HCT116 (cell line): ENCODE measurements around the gene LDLRAD4. TPM values are rescaled to one million over a fixed set of nuclear protein-coding genes. Genes with fewer than 3 reads are reported as not detected.

ENCODE experiments used
- ATAC-seq: fragments of 200-7000 bp; cut with Tn5 transposase; 2 replicates; pipeline ENCODE4 v1.9.1; 2020; ENCODE audit warnings: mild to moderate bottlenecking, moderate library complexity
- BruUV-seq: library from RNA; stranded (reverse); fragments of 400-500 nt; replicated peaks from 2 replicates; lab custom pipeline; 2021; lab: Mats Ljungman, UMichigan
- CTCF ChIA-PET: fragments of 300-600 bp; sonication (Branson Sonifier 250); formaldehyde crosslinking; loops from one replicate; lab custom pipeline; 2021; ENCODE audit warnings: antibody characterized with exemption; lab: Charles Lee
- POLR2A ChIA-PET: fragments of 300-600, 350-600 bp; sonication (Branson Sonifier 250); formaldehyde crosslinking; loops from one replicate; lab custom pipeline; 2021; ENCODE audit warnings: antibody characterized with exemption; lab: Charles Lee
- RAD21 ChIA-PET, 2 experiments: fragments of 300-600 bp; sonication (Branson Sonifier 250); formaldehyde crosslinking; loops; one replicate each; lab custom pipeline; 2023; ENCODE audit warnings: low total read pairs in 2 of 2; ENCODE audit not compliant: uncharacterized antibody in 2 of 2, unreplicated experiment in 2 of 2, low non-redundant PET in 1 of 2; lab: Charles Lee
- DNase-seq: peaks from one replicate; pipeline ENCODE4 v3.0.0-alpha.2; 2010; ENCODE audit warnings: low read depth, low spot score
- H2AFZ ChIP-seq: fragments of 200-600 bp; shearing (Covaris generic), sonication (generic); 2 replicates; pipeline ENCODE4 v1.6.1; 2017; ENCODE audit warnings: low read depth, mixed run types, mixed read lengths, antibody characterized with exemption, low read length; ENCODE audit not compliant: poor library complexity, severe bottlenecking
- H3K27ac ChIP-seq: 2 replicates; pipeline ENCODE4 v1.5.1; 2012; ENCODE audit warnings: low read depth, low read length
- H3K27me3 ChIP-seq: fragments of 200-600 bp; sonication (generic); 2 replicates; pipeline ENCODE4 v1.6.1; 2016; ENCODE audit warnings: mixed run types, low read length, mixed read lengths; ENCODE audit not compliant: insufficient read depth
- H3K36me3 ChIP-seq, 2 experiments: fragments of 200-500 bp in 1 of 2; fragments of 200-600 bp in 1 of 2; sonication (Bioruptor generic) in 1 of 2; sonication (generic) in 1 of 2; 2 replicates each; pipeline versions ENCODE4 v1.5.1 to v1.6.1; 2014 to 2016; ENCODE audit warnings: low read length in 2 of 2, inconsistent platforms in 1 of 2, mixed read lengths in 1 of 2, mixed run types in 1 of 2; ENCODE audit not compliant: insufficient read depth in 2 of 2, control insufficient read depth in 1 of 2
- H3K4me1 ChIP-seq, 2 experiments: fragments of 200-600 bp in 1 of 2; sonication (generic) in 1 of 2; 2 replicates each; pipeline versions ENCODE4 v1.5.1 to v1.6.1; 2012 to 2017; ENCODE audit warnings: low read length in 2 of 2, inconsistent platforms in 1 of 2, mild to moderate bottlenecking in 1 of 2, mixed read lengths in 1 of 2, mixed run types in 1 of 2, moderate library complexity in 1 of 2; ENCODE audit not compliant: insufficient read depth in 2 of 2, control insufficient read depth in 1 of 2
- H3K4me2 ChIP-seq: fragments of 200-600 bp; sonication (generic); 2 replicates; pipeline ENCODE4 v1.6.1; 2017; ENCODE audit warnings: mixed run types, low read length, mixed read lengths
- H3K4me3 ChIP-seq, 2 experiments: fragments of 200-600 bp in 1 of 2; sonication (generic) in 1 of 2; replicated peaks in 1 of 2; 2 replicates each; pipeline ENCODE4 v1.5.1; 2011 to 2016; ENCODE audit warnings: low read length in 2 of 2, control low read depth in 1 of 2, low read depth in 1 of 2, mild to moderate bottlenecking in 1 of 2, mixed read lengths in 1 of 2, mixed run types in 1 of 2
- H3K79me2 ChIP-seq: fragments of 200-600 bp; sonication (generic); 2 replicates; pipeline ENCODE4 v1.6.1; 2017; ENCODE audit warnings: mild to moderate bottlenecking, mixed run types, low read length, moderate library complexity, mixed read lengths; ENCODE audit not compliant: insufficient read depth
- H3K9ac ChIP-seq: fragments of 200-600 bp; sonication (generic); 2 replicates; pipeline ENCODE4 v1.6.1; 2016; ENCODE audit warnings: low read length, mixed read lengths
- H3K9me2 ChIP-seq: fragments of 200-600 bp; sonication (generic), shearing (Covaris generic); 2 replicates; pipeline ENCODE4 v1.6.1; 2017; ENCODE audit warnings: mixed run types, mild to moderate bottlenecking, moderate library complexity; ENCODE audit not compliant: insufficient read depth
- H3K9me3 ChIP-seq, 2 experiments: fragments of 200-500 bp in 1 of 2; fragments of 200-600 bp in 1 of 2; sonication (Bioruptor generic) in 1 of 2; sonication (generic) in 1 of 2; 2 replicates each; pipeline ENCODE4 v1.6.1; 2014 to 2017; ENCODE audit warnings: low read length in 2 of 2, mixed read lengths in 2 of 2, inconsistent platforms in 1 of 2, low read depth in 1 of 2, mild to moderate bottlenecking in 1 of 2, mixed run types in 1 of 2, moderate library complexity in 1 of 2; ENCODE audit not compliant: control insufficient read depth in 1 of 2, insufficient read depth in 1 of 2
- H4K20me1 ChIP-seq: fragments of 200-600 bp; sonication (generic), shearing (Covaris generic); 2 replicates; pipeline ENCODE4 v1.6.1; 2017; ENCODE audit warnings: mixed run types, mild to moderate bottlenecking, moderate library complexity; ENCODE audit not compliant: insufficient read depth
- CEBPB ChIP-seq: IDR thresholded peaks from 2 replicates; pipeline ENCODE4 v1.6.1; 2012; ENCODE audit warnings: low read depth
- CTCF ChIP-seq, 3 experiments: fragments of 200-600 bp in 1 of 3; sonication (generic) in 1 of 3; IDR thresholded peaks in 2 of 3; conservative IDR thresholded peaks in 1 of 3; 2 replicates each; pipeline ENCODE4 v1.5.1; 2012 to 2017; ENCODE audit warnings: low read depth in 2 of 3, low read length in 2 of 3, antibody characterized with exemption in 1 of 3, borderline replicate concordance in 1 of 3, control low read depth in 1 of 3, mild to moderate bottlenecking in 1 of 3, mixed read lengths in 1 of 3, mixed run types in 1 of 3, moderate library complexity in 1 of 3; ENCODE audit not compliant: insufficient read depth in 1 of 3
- ELF1 ChIP-seq: IDR thresholded peaks from 2 replicates; pipeline ENCODE4 v1.6.1; 2012; ENCODE audit warnings: low read depth, borderline replicate concordance
- EZH2phosphoT487 ChIP-seq: fragments of 200-600 bp; IDR thresholded peaks from 2 replicates; pipeline ENCODE4 v1.6.1; 2018; ENCODE audit warnings: antibody characterized with exemption, borderline replicate concordance
- FOSL1 ChIP-seq: IDR thresholded peaks from 2 replicates; pipeline ENCODE4 v1.6.1; 2012; ENCODE audit warnings: low read depth
- JUND ChIP-seq: IDR thresholded peaks from 2 replicates; pipeline ENCODE4 v1.6.1; 2012
- POLR2A ChIP-seq: IDR thresholded peaks from 2 replicates; pipeline ENCODE4 v1.7.0; 2011; ENCODE audit warnings: borderline replicate concordance; ENCODE audit not compliant: insufficient read depth, insufficient read length; ENCODE audit errors: extremely low read depth
- POLR2AphosphoS5 ChIP-seq: IDR thresholded peaks from 2 replicates; pipeline ENCODE4 v1.6.1; 2011; ENCODE audit warnings: mild to moderate bottlenecking, low read depth, low read length, moderate library complexity
- REST ChIP-seq: IDR thresholded peaks from 2 replicates; pipeline ENCODE4 v1.6.1; 2012; ENCODE audit warnings: low read depth
- SIN3A ChIP-seq: IDR thresholded peaks from 2 replicates; pipeline ENCODE4 v1.6.1; 2012; ENCODE audit warnings: low read depth
- SP1 ChIP-seq: IDR thresholded peaks from 2 replicates; pipeline ENCODE4 v1.6.1; 2012; ENCODE audit warnings: low read depth
- TCF7L2 ChIP-seq: IDR thresholded peaks from 2 replicates; pipeline ENCODE4 v1.7.0; 2011; ENCODE audit warnings: borderline replicate concordance, inconsistent platforms; ENCODE audit not compliant: insufficient read depth, insufficient read length; ENCODE audit errors: extremely low read depth
- ZFX ChIP-seq: fragments of 450-650 bp; IDR thresholded peaks from 2 replicates; pipeline ENCODE4 v1.6.1; 2017
- intact Hi-C: fragments of 100-400 bp; cut with micrococcal nuclease; formaldehyde crosslinking; loops from 2 replicates; pipeline ENCODE4 v1.10.0; 2022
- total RNA-seq: library from RNA; stranded (reverse); gene quantifications from one replicate; pipeline ENCODE4 v1.2.1, GENCODE V29; 2021; ENCODE audit not compliant: unreplicated experiment

LDLRAD4 gene
- total RNA-seq, 1 experiment from 2014 or later: 1.2 TPM

- no peaks in the 10 kb centered on the region for H3K9me2 ChIP-seq
- no TSS peak for BruUV-seq
- TF ChIP-seq CEBPB (no peak), REST (no peak), FOSL1 (no peak), POLR2A (no peak), SP1 (no peak), CTCF (IDR thresholded peaks at IDR 0.05 in 2 of 3, conservative IDR thresholded peaks at IDR 0.05 in 1 of 3; ENCODE audit: borderline replicate concordance in 1 of 3, insufficient read depth in 1 of 3, low read depth in 2 of 3, low read length in 2 of 3) (no peak), ZFX (no peak), EZH2phosphoT487 (no peak), POLR2AphosphoS5 (no peak), SIN3A (no peak), TCF7L2 (no peak), JUND (no peak), ELF1 (no peak)
- H2AFZ ChIP-seq: no peak overlapping the region
- no peak overlapping the region for H3K4me3 ChIP-seq
- RAD21 ChIA-PET: no interaction called here
- CTCF ChIA-PET: no interaction called here
- H3K27ac ChIP-seq: no peak overlapping the region
- H3K9ac ChIP-seq: no peak overlapping the region
- no peak overlapping the region for H3K4me2 ChIP-seq
- intact Hi-C loops: no loop called here
- no peaks in the 10 kb centered on the region for H3K9me3 ChIP-seq
- no peaks in the 10 kb centered on the region for H3K36me3 ChIP-seq
- H3K4me1 ChIP-seq: no peaks in the 10 kb centered on the region
- POLR2A ChIA-PET: no interaction called here
- DNase-seq: no peak
- ATAC-seq: no peak
- 0 out of 2 replicates have a peak, but pooled peaks cover 5% of the 10 kb centered on the region for H3K27me3 ChIP-seq
- H3K79me2 ChIP-seq: no peaks in the 10 kb centered on the region
- H4K20me1 ChIP-seq: no peaks in the 10 kb centered on the region
Observed at GRCh38 chr18:13300796-13301195, 82.2 kb downstream of the LDLRAD4 start.
